Left renal pelvis (tissue), 4 donors: Measurements from ENCODE around the gene CAND2. TPM values are rescaled to one million over a fixed set of nuclear protein-coding genes. Genes with fewer than 3 reads are reported as not detected.

Experiments
- DNase-seq, 4 donors: peaks; one replicate each; pipeline ENCODE4 v3.0.0-alpha.2; 2013; ENCODE audit warnings: low read depth in 4 of 4, low spot score in 3 of 4
- polyA plus RNA-seq, 4 donors: library from polyadenylated mRNA; unstranded; fragments of 120-200 nt; gene quantifications; one replicate each; pipeline ENCODE4 v1.2.1, GENCODE V29; 2013; ENCODE audit not compliant: insufficient read length in 4 of 4

The CAND2 gene
- polyA plus RNA-seq, 4 donors = 7.1 to 12.4 (median 9.2) TPM

GRCh38 chr3:12799525-12800440 is 3.3 kb downstream of the CAND2 start:
- DNase-seq = no peak

GRCh38 chr3:12803371-12803770 is 6.9 kb downstream of the CAND2 start:
- DNase-seq = no peak

GRCh38 chr3:12807066-12807465 is 10.6 kb downstream of the CAND2 start:
- no peak for DNase-seq

- no peak for DNase-seq
These were observed 11.3 kb downstream of the CAND2 start for GRCh38 chr3:12807601-12808359.

- DNase-seq = no peak
These were observed 12.1 kb downstream of the CAND2 start for GRCh38 chr3:12808587-12808986.

DNA sequence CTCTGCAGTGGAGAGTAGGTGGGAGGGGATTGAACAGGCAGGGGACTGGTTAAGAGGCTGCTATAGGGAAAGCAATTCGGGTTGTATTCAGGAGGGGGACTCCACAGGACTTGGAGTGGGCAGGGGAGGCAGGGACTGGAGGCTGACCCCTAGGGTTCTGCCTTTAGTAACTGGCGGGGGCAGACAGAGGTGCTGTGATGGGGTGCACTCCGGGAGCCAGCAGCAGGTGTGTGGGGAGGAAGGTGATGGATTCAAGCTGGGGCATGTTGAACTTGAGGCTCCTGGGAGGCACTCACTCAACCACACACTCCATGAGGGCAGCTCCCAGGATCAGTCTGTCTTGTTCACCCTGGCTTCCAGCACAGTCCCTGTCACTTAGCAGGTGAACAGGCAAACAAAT is 12.5 kb downstream of the CAND2 start:
- no peak for DNase-seq

- no peak for DNase-seq
These were observed 13.0 kb downstream of the CAND2 start for GRCh38 chr3:12809435-12809834.

DNA sequence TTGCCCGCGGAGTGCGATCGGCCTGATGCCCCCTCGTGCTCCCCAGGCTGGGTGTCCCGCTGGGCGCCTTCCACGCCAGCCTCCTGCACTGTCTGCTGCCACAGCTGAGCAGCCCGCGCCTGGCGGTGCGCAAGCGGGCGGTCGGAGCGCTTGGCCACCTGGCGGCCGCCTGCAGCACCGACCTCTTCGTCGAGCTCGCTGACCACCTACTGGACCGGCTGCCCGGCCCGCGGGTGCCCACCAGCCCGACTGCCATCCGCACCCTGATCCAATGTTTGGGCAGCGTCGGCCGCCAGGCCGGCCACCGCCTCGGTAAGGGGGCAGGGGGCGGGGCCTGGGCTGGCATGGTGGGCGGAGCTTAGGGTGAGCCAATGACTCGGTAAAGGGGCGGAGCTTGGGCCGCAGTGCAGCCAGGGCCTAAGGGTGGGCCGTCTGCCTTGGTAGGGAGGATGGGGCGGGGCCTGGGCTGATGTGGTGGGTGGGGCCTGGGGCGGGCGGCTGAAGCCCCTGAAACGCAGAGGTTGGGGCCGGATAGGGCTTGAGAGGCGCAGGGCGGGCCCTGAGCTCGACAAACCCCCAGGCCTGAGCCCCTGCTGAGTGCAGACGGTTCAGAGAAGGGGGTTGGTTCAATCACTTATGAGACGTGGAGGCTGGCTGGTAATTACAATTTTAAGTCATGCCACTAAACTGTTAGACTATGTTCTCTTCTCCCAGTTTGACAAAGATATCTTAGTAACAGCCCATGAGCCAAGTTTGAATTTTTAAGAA is 13.7 kb downstream of the CAND2 start:
- DNase-seq = peak; percentile 86 to 89 (median 87)

DNA sequence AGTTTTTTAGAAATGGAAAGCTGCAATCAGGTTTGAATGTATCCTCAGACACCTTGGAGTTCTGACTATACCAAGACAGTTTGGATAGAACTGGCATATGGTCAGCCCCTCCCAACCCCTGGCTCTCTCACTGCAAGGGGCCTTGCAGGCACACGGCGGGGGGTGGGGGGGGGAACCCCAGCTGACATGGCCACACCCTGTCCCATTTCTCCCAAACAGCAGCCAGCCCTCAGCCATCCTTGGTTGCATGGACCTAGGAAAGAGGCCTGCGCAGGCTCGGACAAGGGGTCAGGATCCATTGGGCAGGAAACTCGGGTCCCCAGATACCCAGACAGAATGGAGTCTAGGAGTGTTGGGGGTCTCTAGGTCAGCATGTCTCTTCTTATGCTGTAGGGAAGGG is 14.5 kb downstream of the CAND2 start:
- DNase-seq = no peak

DNA sequence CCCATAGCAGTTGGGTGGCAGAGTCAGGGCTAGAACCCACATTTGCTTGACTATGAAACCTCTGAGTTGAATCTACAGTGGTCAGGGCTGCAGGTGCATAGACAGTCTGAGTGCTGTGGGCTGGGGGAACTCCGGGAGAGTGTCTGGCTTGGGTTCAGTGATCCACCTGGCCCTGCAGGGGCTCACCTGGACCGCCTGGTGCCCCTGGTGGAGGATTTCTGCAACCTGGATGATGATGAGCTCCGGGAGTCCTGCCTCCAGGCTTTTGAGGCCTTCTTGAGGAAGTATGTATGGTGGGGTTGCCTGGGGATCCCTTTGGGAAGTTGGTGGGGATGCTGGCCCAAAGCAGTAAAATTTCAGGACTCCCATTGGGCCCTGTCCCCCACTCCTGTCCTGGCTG is 16.3 kb downstream of the CAND2 start:
- DNase-seq = no peak

DNA sequence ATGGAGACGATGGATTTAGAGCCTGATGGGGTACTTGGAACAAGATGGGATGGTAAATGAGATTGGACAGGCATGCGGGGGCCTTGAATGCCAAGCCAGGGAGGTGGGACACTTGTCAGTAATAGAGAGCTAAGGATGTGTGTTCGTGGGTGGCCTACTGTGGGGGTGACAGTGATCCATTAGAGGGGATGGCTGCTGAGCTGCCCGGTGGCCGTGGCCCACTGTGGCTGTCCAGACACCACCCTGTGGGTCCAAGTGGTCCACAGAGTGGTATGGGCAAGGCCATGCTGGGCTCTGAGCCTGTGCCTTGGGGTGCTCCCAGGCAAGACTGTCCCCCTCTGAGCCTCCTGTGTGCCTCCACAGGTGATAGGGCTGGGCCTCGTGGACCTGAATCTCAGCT is 17.5 kb downstream of the CAND2 start:
- DNase-seq = no peak

- no peak for DNase-seq
These were observed 18.6 kb downstream of the CAND2 start for GRCh38 chr3:12815078-12815477.

GRCh38 chr3:12815719-12816118 is 19.2 kb downstream of the CAND2 start:
- no peak for DNase-seq

DNA sequence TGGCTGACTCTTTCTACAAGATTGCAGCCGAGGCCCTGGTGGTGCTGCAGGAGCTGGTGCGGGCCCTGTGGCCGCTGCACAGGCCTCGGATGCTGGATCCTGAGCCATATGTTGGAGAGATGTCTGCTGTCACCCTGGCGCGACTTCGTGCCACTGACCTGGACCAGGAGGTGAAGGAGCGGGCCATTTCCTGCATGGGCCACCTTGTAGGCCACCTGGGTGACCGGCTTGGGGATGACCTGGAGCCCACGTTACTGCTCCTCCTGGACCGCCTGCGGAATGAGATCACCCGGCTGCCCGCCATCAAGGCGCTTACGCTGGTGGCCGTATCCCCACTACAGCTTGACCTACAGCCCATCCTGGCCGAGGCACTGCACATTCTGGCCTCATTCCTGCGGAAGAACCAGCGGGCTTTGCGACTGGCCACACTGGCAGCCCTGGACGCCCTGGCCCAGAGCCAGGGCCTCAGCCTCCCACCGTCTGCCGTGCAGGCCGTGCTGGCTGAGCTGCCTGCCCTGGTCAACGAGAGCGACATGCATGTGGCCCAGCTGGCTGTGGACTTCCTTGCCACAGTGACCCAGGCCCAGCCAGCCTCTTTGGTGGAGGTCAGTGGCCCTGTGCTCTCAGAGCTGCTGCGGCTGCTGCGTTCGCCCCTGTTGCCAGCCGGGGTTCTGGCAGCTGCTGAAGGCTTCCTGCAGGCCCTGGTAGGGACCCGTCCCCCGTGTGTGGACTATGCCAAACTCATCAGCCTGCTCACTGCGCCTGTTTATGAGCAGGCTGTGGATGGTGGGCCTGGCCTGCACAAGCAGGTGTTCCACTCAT is 20.3 kb downstream of the CAND2 start:
- no peak for DNase-seq

DNA sequence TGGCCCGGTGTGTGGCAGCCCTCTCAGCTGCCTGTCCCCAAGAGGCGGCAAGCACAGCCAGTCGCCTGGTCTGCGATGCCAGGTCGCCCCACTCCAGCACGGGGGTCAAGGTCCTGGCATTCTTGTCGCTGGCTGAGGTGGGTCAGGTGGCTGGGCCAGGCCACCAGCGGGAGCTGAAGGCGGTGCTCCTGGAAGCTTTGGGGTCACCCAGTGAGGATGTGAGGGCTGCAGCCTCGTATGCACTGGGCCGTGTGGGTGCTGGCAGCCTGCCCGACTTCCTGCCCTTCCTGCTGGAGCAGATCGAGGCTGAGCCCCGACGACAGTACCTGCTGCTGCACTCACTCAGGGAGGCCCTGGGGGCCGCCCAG is 20.8 kb downstream of the CAND2 start:
- DNase-seq = no peak

DNA sequence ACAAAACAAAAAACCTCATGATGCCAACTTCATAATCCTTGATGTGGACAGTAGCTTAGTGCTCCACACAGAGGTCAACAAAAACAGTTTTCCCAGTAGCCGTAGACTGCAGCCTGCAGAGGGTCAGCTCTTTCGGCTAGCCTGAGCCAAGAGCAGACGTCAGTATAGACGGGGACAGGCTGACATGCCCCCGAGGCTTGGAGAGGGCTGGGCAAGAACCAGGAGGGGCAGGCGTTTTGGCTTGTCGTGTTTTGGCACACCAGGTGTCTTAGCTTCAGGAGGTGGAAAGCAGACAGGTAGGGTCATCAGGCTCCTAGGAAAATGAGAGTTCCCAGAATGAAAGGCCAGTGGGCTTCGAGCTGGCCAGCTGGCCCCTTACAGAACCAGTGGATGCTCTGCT is 21.8 kb downstream of the CAND2 start:
- no peak for DNase-seq

DNA sequence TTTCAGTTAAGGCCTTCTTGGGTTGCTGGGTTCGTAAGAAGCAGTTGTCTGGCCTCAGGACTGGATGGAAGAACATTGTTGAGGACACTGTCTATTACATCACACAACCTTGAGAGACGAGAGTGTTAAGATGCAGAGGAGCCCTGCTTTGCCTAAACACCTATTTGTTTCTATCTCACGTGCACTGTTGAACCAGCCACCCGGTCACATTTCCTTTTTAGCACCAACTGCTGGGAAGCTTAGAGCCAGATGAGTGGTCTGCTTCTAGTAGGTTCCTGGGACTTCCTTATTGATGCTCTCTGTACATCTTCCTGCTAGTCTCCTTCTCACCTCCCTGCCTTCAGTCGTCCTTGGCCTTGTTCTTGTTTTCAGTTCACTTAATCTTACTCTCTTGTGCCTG is 22.3 kb downstream of the CAND2 start:
- DNase-seq = no peak

DNA sequence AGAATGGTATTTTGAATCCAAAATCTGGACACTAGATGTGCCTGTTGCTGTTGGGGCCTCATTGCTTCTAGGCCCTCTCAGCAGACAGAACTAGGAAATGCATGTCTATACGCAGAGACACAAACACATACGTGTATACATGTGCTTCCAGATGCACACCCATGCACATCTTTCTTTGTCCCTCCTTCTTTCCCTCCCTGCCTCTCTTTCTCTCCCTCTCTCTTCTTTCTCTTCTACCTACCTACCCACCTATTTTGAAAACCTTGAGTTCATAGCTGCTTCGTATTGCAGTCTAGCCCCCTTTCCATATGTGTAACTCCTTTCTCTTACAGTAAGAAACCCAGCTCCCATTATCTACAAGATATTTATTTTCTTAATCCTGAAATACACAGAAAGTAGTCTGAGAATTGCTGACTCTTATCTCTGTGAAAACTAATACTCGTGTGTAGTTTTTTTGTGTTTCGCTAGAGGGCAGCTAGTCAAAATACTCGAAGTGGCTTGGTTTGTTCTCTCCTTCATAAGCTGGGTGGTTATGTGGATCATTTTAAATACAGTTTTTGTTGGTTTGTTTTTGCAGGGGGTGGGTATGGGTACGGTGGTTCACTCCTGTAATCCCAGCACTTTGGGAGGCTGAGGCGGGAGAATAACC is 26.4 kb downstream of the CAND2 start:
- DNase-seq = no peak

GRCh38 chr3:12824299-12824698 is 27.8 kb downstream of the CAND2 start:
- DNase-seq = no peak

DNA sequence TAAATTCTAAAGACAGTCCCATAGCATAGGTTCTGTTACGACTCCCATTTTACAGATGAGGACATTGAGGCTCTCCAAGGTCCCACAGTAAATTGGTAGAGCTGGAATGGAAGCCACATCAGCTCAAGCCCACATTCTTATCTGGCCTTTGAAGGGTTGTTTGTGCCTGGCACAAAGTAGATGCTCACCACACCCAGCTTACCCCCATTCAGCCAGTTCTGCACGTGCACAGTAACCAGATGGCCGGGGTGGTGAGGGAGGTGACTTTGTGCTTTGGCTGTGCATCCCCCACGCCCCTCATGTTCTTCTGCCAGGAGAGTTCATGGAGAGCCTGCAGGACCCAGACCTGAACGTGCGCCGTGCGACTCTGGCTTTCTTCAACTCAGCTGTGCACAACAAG is 28.7 kb downstream of the CAND2 start:
- DNase-seq = no peak
